ENCODE data around the gene CALHM2. TPM values are rescaled to one million over a fixed set of nuclear protein-coding genes. Genes with fewer than 3 reads are reported as not detected.

The CALHM2 gene
- total RNA-seq, 1 experiment from 2014 or later, result not detected

DNA sequence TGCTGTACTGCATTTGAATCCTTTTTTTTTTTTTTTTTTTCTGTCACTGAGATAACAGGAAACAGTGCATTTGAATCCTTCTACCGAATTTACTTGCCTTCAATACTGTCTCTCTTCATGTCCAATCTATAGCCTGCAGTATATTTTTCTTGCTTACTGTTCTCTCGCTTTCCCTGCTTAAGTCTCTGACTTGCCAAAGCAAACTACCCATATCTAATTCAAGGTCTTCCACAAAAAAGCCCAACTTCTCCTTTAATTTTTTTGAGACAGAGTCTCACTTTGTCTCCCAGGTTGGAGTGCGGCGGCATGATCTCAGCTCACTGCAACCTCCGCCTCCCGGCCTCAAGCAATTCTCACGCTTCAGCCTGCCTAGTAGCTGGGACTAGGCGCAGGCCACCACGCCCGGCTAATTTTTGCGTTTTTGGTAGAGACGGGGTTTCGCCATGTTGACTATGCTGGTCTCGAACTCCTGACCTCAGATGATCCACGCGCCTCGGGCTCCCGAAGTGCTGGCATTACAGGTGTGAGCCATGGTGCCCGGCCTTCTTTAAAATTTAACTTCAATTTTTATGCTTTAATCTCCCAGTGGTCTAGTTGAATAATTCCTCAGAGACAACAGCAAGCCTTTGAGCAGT, 54.9 kb downstream of the CALHM2 start:
- Histone ChIP-seq H3K79me1 (ENCODE audit: insufficient read depth, low read depth, low read length, poor library complexity, severe bottlenecking) (peaks cover 8% of the 10 kb centered on the region), H3K14ac (ENCODE audit: insufficient read depth, low read length) (no peak overlapping the region), H2AK5ac (ENCODE audit: insufficient read length, low read length) (no peak overlapping the region), H4K8ac (replicated peaks; ENCODE audit: insufficient read length, low read depth, low read length) (no peak overlapping the region), H3K18ac (ENCODE audit: insufficient read length, low read depth, low read length) (no peak overlapping the region), H3K4me1 (ENCODE audit: insufficient read depth, low read length) (no peaks in the 10 kb centered on the region; the same call in 1 of the 2 replicates), H4K20me1 (ENCODE audit: control insufficient read depth, insufficient read depth, insufficient read length) (no peaks in the 10 kb centered on the region), H3K23ac (ENCODE audit: insufficient read length, low read depth, low read length) (no peak overlapping the region), H3K4me2 (ENCODE audit: insufficient read depth, insufficient read length, low read length) (peak overlapping the region; percentile 77), H3K4ac (ENCODE audit: low read depth, low read length) (no peak overlapping the region), H2BK120ac (ENCODE audit: low read depth, low read length, poor library complexity, severe bottlenecking) (no peak overlapping the region), H4K5ac (ENCODE audit: insufficient read length, low read depth, low read length) (no peak overlapping the region), H3T11ph (ENCODE audit: low read length) (no peak overlapping the region), H3K9me3 (ENCODE audit: control insufficient read depth, low read depth, low read length) (no peaks in the 10 kb centered on the region), H3K27me3 (ENCODE audit: insufficient read depth, low read length) (no peaks in the 10 kb centered on the region), H3K27ac (ENCODE audit: insufficient read length, low read depth, low read length) (no peak overlapping the region), H3K56ac (ENCODE audit: insufficient read length, low read depth, low read length) (no peak overlapping the region), H4K91ac (ENCODE audit: insufficient read length, low read depth, low read length) (no peak overlapping the region), H3K9ac (ENCODE audit: extremely low read depth, insufficient read length, low read length) (peak overlapping the region; percentile 92), H2AFZ (ENCODE audit: low read length) (no peak overlapping the region), H2BK12ac (ENCODE audit: insufficient read length, low read depth, low read length) (no peak overlapping the region), H3K79me2 (ENCODE audit: insufficient read depth, low read length) (peaks cover 23% of the 10 kb centered on the region; the same call in 1 of the 2 replicates), H2BK15ac (ENCODE audit: low read depth, low read length) (no peak overlapping the region), H3K23me2 (ENCODE audit: insufficient read length, low read depth, low read length, poor library complexity, severe bottlenecking) (peaks cover 9% of the 10 kb centered on the region), H2BK5ac (ENCODE audit: insufficient read length, low read length) (no peak overlapping the region), H2BK20ac (ENCODE audit: low read depth, low read length, poor library complexity, severe bottlenecking) (no peak overlapping the region)
- WGBS (ENCODE audit: extremely low coverage, insufficient read length, low lambda C conversion rate), result no CpG with 5 or more reads among the region's 19 CpGs
- Mint-ChIP-seq H3K4me1 (peaks cover 15 to 22% of the 10 kb centered on the region in 2 experiments), H3K4me3 (peak overlapping the region; percentile 99), H3K27me3 (ENCODE audit: low read depth) (no peaks in the 10 kb centered on the region), H3K36me3 (ENCODE audit: insufficient read depth in 1 of 3, low read depth in 3 of 3) (peaks cover 27 to 80% (median 64%) of the 10 kb centered on the region in 3 experiments), H3K27ac (peak overlapping the region in 2 of 3 experiments; percentile 62 to 95; a peak in 3 of 7 replicates), H3K9me3 (no peaks in the 10 kb centered on the region; a peak in 1 of 5 replicates)
- TF ChIP-seq, protein P1, sequence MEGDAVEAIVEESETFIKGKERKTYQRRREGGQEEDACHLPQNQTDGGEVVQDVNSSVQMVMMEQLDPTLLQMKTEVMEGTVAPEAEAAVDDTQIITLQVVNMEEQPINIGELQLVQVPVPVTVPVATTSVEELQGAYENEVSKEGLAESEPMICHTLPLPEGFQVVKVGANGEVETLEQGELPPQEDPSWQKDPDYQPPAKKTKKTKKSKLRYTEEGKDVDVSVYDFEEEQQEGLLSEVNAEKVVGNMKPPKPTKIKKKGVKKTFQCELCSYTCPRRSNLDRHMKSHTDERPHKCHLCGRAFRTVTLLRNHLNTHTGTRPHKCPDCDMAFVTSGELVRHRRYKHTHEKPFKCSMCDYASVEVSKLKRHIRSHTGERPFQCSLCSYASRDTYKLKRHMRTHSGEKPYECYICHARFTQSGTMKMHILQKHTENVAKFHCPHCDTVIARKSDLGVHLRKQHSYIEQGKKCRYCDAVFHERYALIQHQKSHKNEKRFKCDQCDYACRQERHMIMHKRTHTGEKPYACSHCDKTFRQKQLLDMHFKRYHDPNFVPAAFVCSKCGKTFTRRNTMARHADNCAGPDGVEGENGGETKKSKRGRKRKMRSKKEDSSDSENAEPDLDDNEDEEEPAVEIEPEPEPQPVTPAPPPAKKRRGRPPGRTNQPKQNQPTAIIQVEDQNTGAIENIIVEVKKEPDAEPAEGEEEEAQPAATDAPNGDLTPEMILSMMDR (conservative IDR thresholded peaks at IDR 0.05), result no peak
- DNase-seq, result no peak

Data from H9 (cell line).